Brain microvascular endothelial cell (primary cell): ENCODE results near the gene IGFBP4.
A peak's percentile ranks its signal among the peaks of the same experiment; 100 is the strongest.

ENCODE experiments used
- DNase-seq: peaks from one replicate; pipeline ENCODE4 v3.0.0-alpha.2; 2020
- H3K27ac ChIP-seq: fragments of 250-450 bp; sonication (Bioruptor Pico); 2 replicates; pipeline ENCODE4 v1.5.1; 2020; ENCODE audit warnings: mild to moderate bottlenecking, moderate library complexity
- H3K27me3 ChIP-seq: fragments of 250-450 bp; sonication (Bioruptor Pico); replicated peaks from 2 replicates; pipeline ENCODE4 v1.5.1; 2020; ENCODE audit warnings: mild to moderate bottlenecking
- H3K36me3 ChIP-seq: fragments of 250-450 bp; sonication (Bioruptor Pico); replicated peaks from 2 replicates; pipeline ENCODE4 v1.5.1; 2020; ENCODE audit warnings: mild to moderate bottlenecking
- H3K4me3 ChIP-seq: 2 replicates; pipeline ENCODE4 v1.5.1; 2011; ENCODE audit warnings: low read depth, mild to moderate bottlenecking, control low read depth, low read length, moderate library complexity
- CTCF ChIP-seq: IDR thresholded peaks from 2 replicates; pipeline ENCODE4 v1.5.1; 2011; ENCODE audit warnings: low read depth, mild to moderate bottlenecking, moderate library complexity, low read length, control low read depth, inconsistent platforms; ENCODE audit errors: missing control alignments
- in situ Hi-C: cut with HindIII; loops from 2 replicates; pipeline ENCODE4 v1.10.0; 2017; ENCODE audit warnings: low sequenced_read_pairs, low pct_ligation_motif_present

Gene IGFBP4

GRCh38 chr17:40417258-40417608, 26.0 kb upstream of the IGFBP4 start:
- TF ChIP-seq CTCF: peak; percentile 27
- no peaks in the 10 kb centered on the region for H3K27me3 ChIP-seq
- DNase-seq: peak; percentile 22
- H3K27ac ChIP-seq: peak overlapping the region; percentile 38
- peaks cover 2% of the 10 kb centered on the region for H3K36me3 ChIP-seq
- H3K4me3 ChIP-seq: peak overlapping the region; percentile 95
- in situ Hi-C loops: loop anchor here (25.0 kb wide), 1 partner anchor 120 kb away; no protein-coding TSS in a partner anchor

- Histone ChIP-seq H3K27ac (peak within 1 kb of the TSS; percentile 38), H3K36me3 (no peaks in the 10 kb centered on the region), H3K4me3 (peak within 1 kb of the TSS; percentile 95), H3K27me3 (no peaks in the 10 kb centered on the region)
- in situ Hi-C loops: loop anchor here (25.0 kb wide), 1 partner anchor 119 kb away; no protein-coding TSS in a partner anchor
- DNase-seq: peak; percentile 100
- TF ChIP-seq CTCF: no peak
Observed at GRCh38 chr17:40417609-40418427, 25.4 kb upstream of the IGFBP4 start, which contains the start of gene TOP2A. Gene TOP2A (minus strand): TSS chr17:40417896. CDS start chr17:40417791, 105 bp downstream.

DNA sequence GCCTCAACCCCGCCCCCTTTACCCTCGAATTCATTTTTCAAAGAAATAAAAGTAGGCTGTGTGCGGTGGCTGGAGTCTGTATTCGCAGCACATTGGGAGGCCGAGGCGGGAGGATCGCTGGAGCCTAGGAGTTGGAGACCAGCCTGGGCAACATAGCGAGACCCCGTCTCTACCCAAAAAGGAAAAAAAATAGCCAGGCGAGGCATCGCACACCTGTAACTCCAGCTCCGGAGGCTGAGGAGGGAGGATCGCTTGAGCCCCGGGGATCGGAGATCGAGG, 24.9 kb upstream of the IGFBP4 start:
- Histone ChIP-seq H3K27me3 (no peaks in the 10 kb centered on the region), H3K4me3 (peak overlapping the region; percentile 64), H3K27ac (no peak overlapping the region), H3K36me3 (no peaks in the 10 kb centered on the region)
- no peak for TF ChIP-seq CTCF
- in situ Hi-C loops: loop anchor here (25.0 kb wide), 1 partner anchor 119 kb away; no protein-coding TSS in a partner anchor
- DNase-seq: no peak

GRCh38 chr17:40419559-40420331, 23.5 kb upstream of the IGFBP4 start:
- in situ Hi-C loops: loop anchor here (25.0 kb wide), 1 partner anchor 118 kb away; no protein-coding TSS in a partner anchor
- Histone ChIP-seq H3K4me3 (no peak overlapping the region), H3K27me3 (no peaks in the 10 kb centered on the region), H3K36me3 (no peaks in the 10 kb centered on the region), H3K27ac (no peak overlapping the region)
- no peak for TF ChIP-seq CTCF
- DNase-seq: no peak

DNA sequence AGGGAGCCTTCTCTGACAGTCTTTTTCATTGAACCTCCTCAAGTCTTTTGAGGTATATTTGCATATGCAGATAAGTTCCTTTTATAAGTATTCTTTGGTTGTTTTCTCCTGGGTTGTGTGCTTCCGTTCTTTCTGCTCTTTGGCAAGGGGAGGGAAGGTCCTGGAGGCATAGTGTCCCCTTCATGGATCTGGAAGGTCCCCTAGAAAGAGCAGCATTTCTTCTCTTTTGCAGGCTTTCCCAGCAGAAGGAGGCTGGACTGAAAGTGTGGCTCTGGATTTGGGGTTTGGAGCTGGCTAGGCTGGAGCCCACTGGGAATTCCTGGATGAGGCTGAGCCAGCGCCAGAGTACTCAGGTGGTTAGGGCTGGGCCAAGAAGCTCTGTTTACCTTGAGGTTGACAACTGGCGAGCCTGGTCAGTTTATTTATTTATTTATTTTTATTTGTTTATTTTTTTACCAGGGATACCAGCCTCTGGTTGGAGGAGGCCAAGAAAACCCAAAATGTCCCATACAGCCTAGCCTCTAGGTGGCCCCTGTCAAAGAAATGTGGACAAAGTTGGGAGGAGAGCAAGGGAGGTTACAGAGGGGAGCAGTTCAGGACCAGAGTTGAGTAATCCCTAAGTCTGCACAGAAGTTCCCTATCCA, 20.1 kb upstream of the IGFBP4 start:
- H3K4me3 ChIP-seq: no peak overlapping the region
- in situ Hi-C loops: loop anchor here (25.0 kb wide), 1 partner anchor 114 kb away; no protein-coding TSS in a partner anchor
- H3K27ac ChIP-seq: no peak overlapping the region
- peak; percentile 35 for TF ChIP-seq CTCF
- H3K27me3 ChIP-seq: no peaks in the 10 kb centered on the region
- DNase-seq: no peak
- H3K36me3 ChIP-seq: no peaks in the 10 kb centered on the region
